Gastrocnemius medialis (tissue), 4 donors: Measurements from ENCODE around the gene PHF12. TPM values are rescaled to one million over a fixed set of nuclear protein-coding genes. Genes with fewer than 3 reads are reported as not detected.

Experiments
- ATAC-seq, 2 donors: fragments of 150-250 bp; one replicate each; pipeline ENCODE4 v1.9.1; 2016
- DNase-seq, 2 donors: peaks; one replicate each; pipeline ENCODE4 v3.0.0-alpha.2; 2019
- H3K27ac ChIP-seq, 4 donors: fragments of 200-600 bp; sonication (generic); 1 replicate in 1 of 4; 2 replicates in 3 of 4; pipeline ENCODE4 v1.5.1; 2016 to 2018; ENCODE audit warnings: mild to moderate bottlenecking in 2 of 4, moderate library complexity in 1 of 4
- H3K27me3 ChIP-seq, 3 donors: fragments of 200-600 bp; sonication (generic) in 2 of 3; 1 replicate in 1 of 3; 2 replicates in 2 of 3; pipeline versions ENCODE4 v1.5.1 to v1.6.0; 2016 to 2019; ENCODE audit warnings: mild to moderate bottlenecking in 1 of 3, moderate library complexity in 1 of 3
- H3K36me3 ChIP-seq, 2 donors: fragments of 200-600 bp; sonication (generic) in 1 of 2; one replicate each; pipeline ENCODE4 v1.5.1; 2017 to 2018
- H3K4me1 ChIP-seq, 2 donors: fragments of 200-600 bp; sonication (generic) in 1 of 2; one replicate each; pipeline ENCODE4 v1.5.1; 2016 to 2017; ENCODE audit warnings: mild to moderate bottlenecking in 2 of 2
- H3K4me3 ChIP-seq, 4 donors: fragments of 200-600 bp; sonication (generic) in 3 of 4; 1 replicate in 1 of 4; 2 replicates in 3 of 4; pipeline ENCODE4 v1.5.1; 2016 to 2019; ENCODE audit warnings: mild to moderate bottlenecking in 2 of 4
- H3K9me3 ChIP-seq, 3 donors: fragments of 200-600 bp; sonication (generic) in 2 of 3; 1 replicate in 1 of 3; 2 replicates in 2 of 3; pipeline ENCODE4 v1.5.1; 2016 to 2019
- POLR2A ChIP-seq, 2 donors: fragments of 450-650 bp; IDR thresholded peaks; one replicate each; pipeline ENCODE4 v1.6.1; 2017; ENCODE audit warnings: antibody characterized with exemption in 2 of 2, mild to moderate bottlenecking in 2 of 2, moderate library complexity in 2 of 2
- in situ Hi-C, 4 donors: fragments of 200-750 bp; cut with MboI; loops; one replicate each; pipeline versions ENCODE4 v1.15.0 to v1.8.0; 2017; ENCODE audit warnings: low sequenced_read_pairs in 4 of 4
- intact Hi-C: fragments of 100-400 bp; cut with DNase I; formaldehyde crosslinking; loops from one replicate; pipeline ENCODE4 v1.15.1; 2023; ENCODE audit warnings: low total_unique reads
- total RNA-seq, 4 donors: library from RNA; depleted of rRNA; stranded (reverse); fragments of >200 nt; gene quantifications; one replicate each; pipeline versions ENCODE4 v1.1.0 to v1.2.3, GENCODE V29; 2016
- TF ChIP-seq, protein P1 (sequence below), 5 experiments: fragments of 450-650 bp in 3 of 5; fragments of 200-600 bp in 2 of 5; sonication (generic) in 2 of 5; IDR thresholded peaks in 4 of 5; conservative IDR thresholded peaks in 1 of 5; 1 replicate in 4 of 5; 2 replicates in 1 of 5; pipeline ENCODE4 v1.5.1; 2016 to 2019; ENCODE audit warnings: antibody characterized with exemption in 5 of 5, mild to moderate bottlenecking in 3 of 5, moderate library complexity in 3 of 5

PHF12 gene
- total RNA-seq, 4 donors from 2014 or later, result 22.1 to 37.3 (median 24.2) TPM

DNA sequence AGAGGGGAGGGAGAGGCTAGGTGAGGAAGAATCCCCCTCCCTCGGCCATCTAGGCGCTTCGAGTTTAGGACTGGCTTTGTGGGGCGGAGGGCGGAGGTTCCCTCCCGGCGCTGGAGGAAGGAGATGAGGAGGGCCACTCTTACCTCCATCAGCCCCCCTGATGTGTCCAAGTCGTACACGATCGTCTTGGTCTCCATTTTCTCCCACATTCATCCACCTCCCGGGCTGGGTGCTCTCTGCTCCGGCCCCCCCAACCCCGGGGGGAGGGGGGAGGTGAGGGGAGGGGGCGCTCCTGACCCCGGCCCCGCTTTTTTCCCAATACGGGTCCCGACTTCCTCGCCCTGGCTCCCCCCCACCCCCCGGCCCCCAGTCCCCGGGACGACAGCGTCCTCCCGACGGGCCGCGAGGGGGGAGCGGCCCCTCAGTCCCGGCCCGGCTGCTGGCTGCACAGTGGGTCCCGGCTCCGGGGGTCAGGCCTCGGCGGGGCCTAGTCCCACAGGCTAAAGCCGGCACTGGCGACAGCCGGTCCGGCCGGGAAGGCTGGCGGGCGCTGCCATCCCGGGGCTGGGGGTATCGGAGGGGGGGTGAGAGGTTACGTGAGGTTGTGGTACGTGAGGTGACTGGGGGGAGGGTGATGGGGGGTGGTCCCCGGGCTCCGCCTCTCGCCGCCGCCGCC, 428 bp downstream of the PHF12 start:
- H3K27ac ChIP-seq, result peak overlapping the region; percentile 96 to 97 (median 96)
- H3K9me3 ChIP-seq, result no peaks in the 10 kb centered on the region
- TF ChIP-seq, protein P1, sequence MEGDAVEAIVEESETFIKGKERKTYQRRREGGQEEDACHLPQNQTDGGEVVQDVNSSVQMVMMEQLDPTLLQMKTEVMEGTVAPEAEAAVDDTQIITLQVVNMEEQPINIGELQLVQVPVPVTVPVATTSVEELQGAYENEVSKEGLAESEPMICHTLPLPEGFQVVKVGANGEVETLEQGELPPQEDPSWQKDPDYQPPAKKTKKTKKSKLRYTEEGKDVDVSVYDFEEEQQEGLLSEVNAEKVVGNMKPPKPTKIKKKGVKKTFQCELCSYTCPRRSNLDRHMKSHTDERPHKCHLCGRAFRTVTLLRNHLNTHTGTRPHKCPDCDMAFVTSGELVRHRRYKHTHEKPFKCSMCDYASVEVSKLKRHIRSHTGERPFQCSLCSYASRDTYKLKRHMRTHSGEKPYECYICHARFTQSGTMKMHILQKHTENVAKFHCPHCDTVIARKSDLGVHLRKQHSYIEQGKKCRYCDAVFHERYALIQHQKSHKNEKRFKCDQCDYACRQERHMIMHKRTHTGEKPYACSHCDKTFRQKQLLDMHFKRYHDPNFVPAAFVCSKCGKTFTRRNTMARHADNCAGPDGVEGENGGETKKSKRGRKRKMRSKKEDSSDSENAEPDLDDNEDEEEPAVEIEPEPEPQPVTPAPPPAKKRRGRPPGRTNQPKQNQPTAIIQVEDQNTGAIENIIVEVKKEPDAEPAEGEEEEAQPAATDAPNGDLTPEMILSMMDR (IDR thresholded peaks at IDR 0.05 in 4 of 5, conservative IDR thresholded peaks at IDR 0.05 in 1 of 5), result no peak
- no peak for TF ChIP-seq POLR2A (IDR thresholded peaks at IDR 0.05)
- H3K4me1 ChIP-seq, result peaks cover 36 to 39% of the 10 kb centered on the region in 2 donors
- no peaks in the 10 kb centered on the region for H3K27me3 ChIP-seq
- ATAC-seq (no peak), DNase-seq (no peak)
- intact Hi-C loops (loop anchor here (1.0 to 5.0 kb wide), 5 partner anchors 48 to 594 kb away; partner anchors contain the start of genes BLTP2, DHRS13, NEK8 and NUFIP2), in situ Hi-C loops (loop anchor here (10.0 to 25.0 kb wide), 3 partner anchors 589 to 616 kb away; partner anchors contain the start of genes IFT20 (in 3 of the 4), TNFAIP1 (in 3 of the 4), POLDIP2 (in 1 of the 4) and SARM1 (in 1 of the 4))
- no peaks in the 10 kb centered on the region for H3K36me3 ChIP-seq
- H3K4me3 ChIP-seq, result peak overlapping the region; percentile 84 to 90 (median 88)

GRCh38 chr17:28950017-28950751, 1.1 kb downstream of the PHF12 start:
- ATAC-seq, result no peak

GRCh38 chr17:28949185-28950016, 1.9 kb downstream of the PHF12 start:
- DNase-seq, result peak; percentile 45 to 64
- peaks cover 51 to 54% of the 10 kb centered on the region in 2 donors for H3K4me1 ChIP-seq
- H3K27me3 ChIP-seq, result no peaks in the 10 kb centered on the region
- H3K36me3 ChIP-seq, result no peaks in the 10 kb centered on the region
- peak in 1 of 2 donors; percentile 17 for TF ChIP-seq POLR2A (IDR thresholded peaks at IDR 0.05)
- TF ChIP-seq, protein P1 (IDR thresholded peaks at IDR 0.05 in 4 of 5, conservative IDR thresholded peaks at IDR 0.05 in 1 of 5), result no peak
- in situ Hi-C loops (loop anchor here (10.0 to 25.0 kb wide), 3 partner anchors 587 to 615 kb away; partner anchors contain the start of genes IFT20 (in 3 of the 4), TNFAIP1 (in 3 of the 4), POLDIP2 (in 1 of the 4) and SARM1 (in 1 of the 4)), intact Hi-C loops (loop anchor here (2.0 to 5.0 kb wide), 3 partner anchors 47 to 592 kb away; partner anchors contain the start of genes DHRS13, NUFIP2 and POLDIP2)
- H3K4me3 ChIP-seq, result peak overlapping the region; percentile 84 to 90 (median 88)
- H3K9me3 ChIP-seq, result no peaks in the 10 kb centered on the region
- H3K27ac ChIP-seq, result peak overlapping the region; percentile 96 to 97 (median 96)
- no peak for ATAC-seq

More at GRCh38 chr17:28950017-28950751, 1.1 kb downstream of the PHF12 start:
- DNase-seq, result peak; percentile 18 to 56
- no peaks in the 10 kb centered on the region for H3K9me3 ChIP-seq
- peaks cover 43 to 46% of the 10 kb centered on the region in 2 donors for H3K4me1 ChIP-seq
- peak overlapping the region; percentile 84 to 90 (median 88) for H3K4me3 ChIP-seq
- no peaks in the 10 kb centered on the region for H3K27me3 ChIP-seq
- H3K27ac ChIP-seq, result peak overlapping the region; percentile 96 to 97 (median 96)
- in situ Hi-C loops (loop anchor here (10.0 to 25.0 kb wide), 3 partner anchors 588 to 615 kb away; partner anchors contain the start of genes IFT20 (in 3 of the 4), TNFAIP1 (in 3 of the 4), POLDIP2 (in 1 of the 4) and SARM1 (in 1 of the 4)), intact Hi-C loops (loop anchor here (2.0 to 5.0 kb wide), 3 partner anchors 47 to 593 kb away; partner anchors contain the start of genes DHRS13, NUFIP2 and POLDIP2)
- TF ChIP-seq, protein P1 (IDR thresholded peaks at IDR 0.05 in 4 of 5, conservative IDR thresholded peaks at IDR 0.05 in 1 of 5), result no peak
- TF ChIP-seq POLR2A (IDR thresholded peaks at IDR 0.05), result no peak
- H3K36me3 ChIP-seq, result no peaks in the 10 kb centered on the region

DNA sequence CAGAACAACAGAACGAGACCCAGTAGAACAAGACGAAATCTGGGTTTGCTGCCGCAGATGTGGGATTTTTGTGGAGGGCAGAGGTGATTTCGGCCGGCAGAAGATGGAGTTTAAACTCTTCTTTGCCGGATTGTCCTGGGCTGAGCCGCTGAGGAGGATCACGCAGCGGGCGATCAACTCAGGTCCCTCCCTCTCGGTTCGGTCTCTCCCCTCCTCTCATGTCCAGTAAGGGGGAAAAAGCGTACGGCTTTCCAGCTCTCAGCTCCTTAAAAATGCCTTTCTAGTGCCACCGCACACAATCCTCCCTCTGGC, 2.5 kb downstream of the PHF12 start:
- Histone ChIP-seq H3K36me3 (no peaks in the 10 kb centered on the region), H3K27ac (peak overlapping the region; percentile 96 to 97 (median 96)), H3K4me1 (peaks cover 57 to 59% of the 10 kb centered on the region in 2 donors), H3K4me3 (peak overlapping the region; percentile 84 to 90 (median 88)), H3K9me3 (no peaks in the 10 kb centered on the region), H3K27me3 (no peaks in the 10 kb centered on the region)
- intact Hi-C loops, result no loop called here
- no peak for ATAC-seq
- DNase-seq, result no peak
- in situ Hi-C loops, result no loop called here
- TF ChIP-seq, protein P1 (IDR thresholded peaks at IDR 0.05 in 4 of 5, conservative IDR thresholded peaks at IDR 0.05 in 1 of 5), result no peak
- no peak for TF ChIP-seq POLR2A (IDR thresholded peaks at IDR 0.05)
